ENCODE results near the gene INPP5D.

INPP5D gene

DNA sequence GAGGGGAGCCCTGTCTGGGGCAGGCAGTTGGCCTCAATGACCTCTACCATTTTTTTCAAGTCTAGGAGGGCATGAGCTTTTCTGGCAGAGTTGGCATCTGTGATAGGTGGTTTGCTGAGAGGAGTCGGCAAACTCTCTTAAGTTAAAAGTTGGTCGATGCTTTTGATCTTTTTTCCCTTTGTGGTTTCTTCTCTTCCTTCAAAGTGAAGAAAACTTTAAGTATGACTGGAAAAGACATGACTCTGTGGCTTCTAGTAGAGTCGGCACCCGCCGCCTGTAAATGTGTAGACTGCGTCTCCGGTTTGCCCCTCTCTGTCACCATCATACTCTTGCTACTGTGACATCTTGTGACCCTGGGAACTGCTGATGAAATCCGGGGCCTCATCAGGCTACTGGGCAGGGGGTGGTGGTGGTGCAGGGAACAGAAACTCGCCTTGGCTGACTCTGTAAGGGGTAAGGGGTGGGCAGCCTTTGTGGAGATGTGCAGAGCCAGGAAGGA, 21.1 kb downstream of the INPP5D start:
- H3K36me3 ChIP-seq (ENCODE audit: control insufficient read depth, insufficient read depth, low read length), result peaks cover 21% of the 10 kb centered on the region
- DNase-seq (ENCODE audit: extremely low read depth, insufficient read length), result no peak
- H3K4me3 ChIP-seq (replicated peaks; ENCODE audit: low read depth, low read length), result peak overlapping the region; percentile 54
- TF ChIP-seq, protein P1, sequence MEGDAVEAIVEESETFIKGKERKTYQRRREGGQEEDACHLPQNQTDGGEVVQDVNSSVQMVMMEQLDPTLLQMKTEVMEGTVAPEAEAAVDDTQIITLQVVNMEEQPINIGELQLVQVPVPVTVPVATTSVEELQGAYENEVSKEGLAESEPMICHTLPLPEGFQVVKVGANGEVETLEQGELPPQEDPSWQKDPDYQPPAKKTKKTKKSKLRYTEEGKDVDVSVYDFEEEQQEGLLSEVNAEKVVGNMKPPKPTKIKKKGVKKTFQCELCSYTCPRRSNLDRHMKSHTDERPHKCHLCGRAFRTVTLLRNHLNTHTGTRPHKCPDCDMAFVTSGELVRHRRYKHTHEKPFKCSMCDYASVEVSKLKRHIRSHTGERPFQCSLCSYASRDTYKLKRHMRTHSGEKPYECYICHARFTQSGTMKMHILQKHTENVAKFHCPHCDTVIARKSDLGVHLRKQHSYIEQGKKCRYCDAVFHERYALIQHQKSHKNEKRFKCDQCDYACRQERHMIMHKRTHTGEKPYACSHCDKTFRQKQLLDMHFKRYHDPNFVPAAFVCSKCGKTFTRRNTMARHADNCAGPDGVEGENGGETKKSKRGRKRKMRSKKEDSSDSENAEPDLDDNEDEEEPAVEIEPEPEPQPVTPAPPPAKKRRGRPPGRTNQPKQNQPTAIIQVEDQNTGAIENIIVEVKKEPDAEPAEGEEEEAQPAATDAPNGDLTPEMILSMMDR (IDR thresholded peaks at IDR 0.05; ENCODE audit: insufficient read depth, low read length, poor library complexity, severe bottlenecking), result no peak
- no peaks in the 10 kb centered on the region for H3K27me3 ChIP-seq (replicated peaks; ENCODE audit: control insufficient read depth, insufficient read depth, low read length)

DNA sequence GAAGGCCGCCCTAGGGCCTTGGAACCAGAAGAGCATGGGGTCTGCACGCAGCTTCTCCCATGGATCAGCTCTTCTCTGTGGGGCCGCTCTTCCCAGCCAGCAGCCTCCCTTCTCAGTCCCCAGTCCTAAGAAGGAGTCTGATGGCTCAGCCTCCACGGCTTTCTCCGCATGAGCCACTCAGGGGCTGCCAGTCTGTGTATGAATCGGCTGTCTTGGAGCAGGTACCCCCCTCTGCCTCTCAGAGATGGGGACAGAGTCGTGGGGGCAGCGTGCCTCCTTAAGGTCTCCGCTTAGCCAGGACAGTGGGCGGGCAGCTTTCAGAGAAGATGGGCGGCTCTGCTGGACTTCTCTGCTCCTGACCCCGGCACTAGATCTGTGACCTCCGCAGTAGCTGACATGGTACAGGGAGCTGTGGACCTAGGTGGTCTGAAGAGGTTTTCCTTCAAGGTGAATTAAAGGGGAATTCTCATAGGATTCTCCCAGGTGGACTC, 21.6 kb downstream of the INPP5D start:
- TF ChIP-seq, protein P1 (IDR thresholded peaks at IDR 0.05; ENCODE audit: insufficient read depth, low read length, poor library complexity, severe bottlenecking), result no peak
- Histone ChIP-seq H3K36me3 (ENCODE audit: control insufficient read depth, insufficient read depth, low read length) (peaks cover 21% of the 10 kb centered on the region), H3K4me3 (replicated peaks; ENCODE audit: low read depth, low read length) (peak overlapping the region; percentile 54)

DNA sequence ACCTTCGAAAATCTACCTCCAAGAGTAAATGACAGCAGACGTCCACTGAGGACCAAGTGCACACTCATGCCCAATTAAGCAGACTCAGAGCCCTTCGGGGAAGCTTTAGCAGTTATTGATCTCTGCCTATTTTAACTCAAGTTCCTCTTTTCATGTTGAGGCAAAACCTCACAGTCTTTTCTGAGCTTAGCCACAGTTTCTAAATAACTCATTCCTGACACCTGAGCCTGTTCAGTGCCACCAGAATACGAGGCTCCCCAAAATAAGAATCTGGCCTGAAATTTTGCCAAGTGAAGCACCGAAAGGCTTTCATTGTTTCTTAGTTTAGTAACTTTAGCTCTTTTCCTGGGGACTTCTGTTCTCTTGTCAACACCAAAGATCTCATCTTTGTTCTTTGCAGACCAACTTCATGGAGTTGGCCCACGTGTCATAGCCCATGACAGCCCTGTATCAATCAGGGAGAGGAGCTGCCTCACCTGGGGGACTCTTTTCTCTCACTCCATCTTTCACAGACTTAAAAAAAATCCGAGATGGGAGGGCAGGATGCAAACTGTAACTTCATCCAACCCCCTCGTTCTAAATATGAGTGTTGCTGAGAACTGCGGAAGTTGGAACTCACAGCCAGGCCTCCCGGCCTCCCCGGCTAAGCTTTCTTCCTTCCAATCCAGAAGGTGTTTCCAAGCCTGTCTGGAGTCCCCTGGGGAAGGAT, 22.2 kb downstream of the INPP5D start:
- Histone ChIP-seq H3K36me3 (ENCODE audit: control insufficient read depth, insufficient read depth, low read length) (peaks cover 21% of the 10 kb centered on the region), H3K4me3 (replicated peaks; ENCODE audit: low read depth, low read length) (peak overlapping the region; percentile 54; the same call in 1 of the 2 replicates), H3K27me3 (replicated peaks; ENCODE audit: control insufficient read depth, insufficient read depth, low read length) (no peaks in the 10 kb centered on the region)
- DNase-seq (ENCODE audit: extremely low read depth, insufficient read length), result peak; percentile 77
- TF ChIP-seq, protein P1 (IDR thresholded peaks at IDR 0.05; ENCODE audit: insufficient read depth, low read length, poor library complexity, severe bottlenecking), result no peak

More for the DNA sequence above, 21.6 kb downstream of the INPP5D start:
- no peaks in the 10 kb centered on the region for H3K27me3 ChIP-seq (replicated peaks; ENCODE audit: control insufficient read depth, insufficient read depth, low read length)
- peak; percentile 71 for DNase-seq (ENCODE audit: extremely low read depth, insufficient read length)

DNA sequence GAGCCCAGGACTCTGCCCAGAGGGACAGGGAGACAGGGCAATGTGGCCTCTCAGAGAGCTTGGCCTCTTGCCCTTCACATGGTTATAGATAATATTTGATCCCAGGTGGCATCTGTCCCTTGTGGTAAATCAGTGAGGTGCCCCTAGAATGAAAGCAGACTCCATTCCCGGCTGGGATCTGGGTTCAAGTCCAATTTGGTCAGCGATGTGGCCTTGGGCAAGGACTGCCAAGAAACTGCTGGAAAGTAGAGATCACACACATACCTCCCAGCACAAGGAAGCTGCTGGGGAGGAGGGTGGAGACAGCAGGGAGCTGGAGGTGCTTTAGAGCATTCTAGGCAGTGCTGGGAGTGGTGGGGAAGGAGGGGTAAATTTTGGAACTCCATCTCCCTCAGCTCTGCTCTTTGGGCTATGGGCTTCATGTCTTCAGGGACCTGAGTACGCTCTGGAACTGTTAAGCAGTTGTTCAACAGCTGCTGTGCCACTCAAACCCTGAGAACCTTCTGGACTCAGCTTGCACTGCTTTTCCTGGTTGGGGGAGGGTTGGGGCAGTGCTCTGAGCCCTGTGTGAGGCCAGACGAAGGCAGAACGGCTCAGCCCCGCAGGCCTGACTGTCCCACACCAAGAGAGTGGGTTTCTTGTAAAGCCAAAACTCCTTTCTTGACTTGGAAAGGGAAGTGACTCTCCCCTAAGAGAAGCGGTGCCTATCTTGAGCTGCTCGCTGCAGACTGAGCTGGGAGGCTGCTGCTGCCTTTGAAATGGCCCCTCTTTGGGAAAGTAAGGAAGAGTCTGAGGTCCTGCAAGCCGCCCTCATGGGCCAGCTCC, 23.0 kb downstream of the INPP5D start:
- DNase-seq (ENCODE audit: extremely low read depth, insufficient read length), result peak; percentile 54

DNA sequence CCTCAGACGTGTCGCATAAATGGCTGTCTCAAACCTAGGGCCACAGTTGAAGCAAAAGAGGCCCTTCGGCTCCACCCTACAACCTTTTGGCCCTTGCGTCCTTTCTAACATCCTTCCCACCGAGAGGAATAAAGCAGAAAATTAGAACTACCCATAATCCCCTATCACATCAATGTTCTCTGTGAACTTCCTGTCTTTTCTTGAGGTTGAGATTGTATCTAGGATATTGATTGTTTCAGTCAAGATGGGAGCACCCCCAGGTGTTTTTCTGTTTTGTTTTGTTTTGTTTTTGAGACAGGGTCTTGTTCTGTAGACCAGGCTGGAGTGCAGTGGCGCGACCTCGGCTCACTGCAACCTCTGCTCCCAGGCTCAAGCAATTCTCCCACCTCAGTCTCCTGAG, 23.6 kb downstream of the INPP5D start:
- Histone ChIP-seq H3K27me3 (replicated peaks; ENCODE audit: control insufficient read depth, insufficient read depth, low read length) (no peaks in the 10 kb centered on the region), H3K4me3 (replicated peaks; ENCODE audit: low read depth, low read length) (no peak overlapping the region), H3K36me3 (ENCODE audit: control insufficient read depth, insufficient read depth, low read length) (peaks cover 25% of the 10 kb centered on the region)
- TF ChIP-seq, protein P1 (IDR thresholded peaks at IDR 0.05; ENCODE audit: insufficient read depth, low read length, poor library complexity, severe bottlenecking), result no peak
- DNase-seq (ENCODE audit: extremely low read depth, insufficient read length), result no peak

More for the DNA sequence above, 23.0 kb downstream of the INPP5D start:
- H3K4me3 ChIP-seq (replicated peaks; ENCODE audit: low read depth, low read length), result peak overlapping the region; percentile 4; the same call in 1 of the 2 replicates
- H3K36me3 ChIP-seq (ENCODE audit: control insufficient read depth, insufficient read depth, low read length), result peaks cover 22% of the 10 kb centered on the region
- no peaks in the 10 kb centered on the region for H3K27me3 ChIP-seq (replicated peaks; ENCODE audit: control insufficient read depth, insufficient read depth, low read length)
- TF ChIP-seq, protein P1 (IDR thresholded peaks at IDR 0.05; ENCODE audit: insufficient read depth, low read length, poor library complexity, severe bottlenecking), result no peak
